ENCODE data around the gene PIGQ.

PIGQ gene

GRCh38 chr16:567373-568256 is 2.2 kb upstream of the PIGQ start:
- DNase-seq (ENCODE audit: low spot score), result no peak

- no peak for DNase-seq (ENCODE audit: low spot score)
These were observed 1.1 kb upstream of the PIGQ start for GRCh38 chr16:568401-569258.

- no peak for DNase-seq (ENCODE audit: low spot score)
These were observed 3.3 kb downstream of the PIGQ start for GRCh38 chr16:572865-573650.

- no peak for DNase-seq (ENCODE audit: low spot score)
These were observed 4.4 kb downstream of the PIGQ start for GRCh38 chr16:574021-574760.

- no peak for DNase-seq (ENCODE audit: low spot score)
These were observed 5.8 kb downstream of the PIGQ start for GRCh38 chr16:575354-576196.

GRCh38 chr16:576197-576822 is 6.5 kb downstream of the PIGQ start:
- no peak for DNase-seq (ENCODE audit: low spot score)

- DNase-seq (ENCODE audit: low spot score), result peak; percentile 75
These were observed 7.0 kb downstream of the PIGQ start for GRCh38 chr16:576823-577201.

GRCh38 chr16:577796-578195 is 8.0 kb downstream of the PIGQ start:
- DNase-seq (ENCODE audit: low spot score), result no peak

GRCh38 chr16:578232-578869 is 8.6 kb downstream of the PIGQ start:
- DNase-seq (ENCODE audit: low spot score), result no peak

GRCh38 chr16:578870-579405 is 9.2 kb downstream of the PIGQ start:
- peak; percentile 85 for DNase-seq (ENCODE audit: low spot score)

- DNase-seq (ENCODE audit: low spot score), result no peak
These were observed 10.6 kb downstream of the PIGQ start for GRCh38 chr16:580141-580945.

- no peak for DNase-seq (ENCODE audit: low spot score)
These were observed 11.3 kb downstream of the PIGQ start for GRCh38 chr16:580946-581498.

- DNase-seq (ENCODE audit: low spot score), result no peak
These were observed 12.4 kb downstream of the PIGQ start for GRCh38 chr16:582218-582613.

GRCh38 chr16:582614-583331 is 13.0 kb downstream of the PIGQ start:
- DNase-seq (ENCODE audit: low spot score), result no peak

GRCh38 chr16:583470-583814 is 13.7 kb downstream of the PIGQ start:
- DNase-seq (ENCODE audit: low spot score), result peak; percentile 74

- DNase-seq (ENCODE audit: low spot score), result peak; percentile 48
These were observed 14.2 kb downstream of the PIGQ start for GRCh38 chr16:583815-584591.

- peak; percentile 53 for DNase-seq (ENCODE audit: low spot score)
These were observed 15.6 kb downstream of the PIGQ start for GRCh38 chr16:585351-585750.
